ENCODE results near the gene RFTN1. TPM values are rescaled to one million over a fixed set of nuclear protein-coding genes. Genes with fewer than 3 reads are reported as not detected.

The RFTN1 gene
- total RNA-seq, 1 experiment from 2014 or later: 2.2 TPM

GRCh38 chr3:16470590-16470989 lies 42.9 kb downstream of the RFTN1 start:
- no peak overlapping the region for H3K4ac ChIP-seq (ENCODE audit: low read depth, low read length)
- Mint-ChIP-seq H3K27ac (no peak overlapping the region; a peak in 1 of 7 replicates), H3K9me3 (peaks cover 6 to 8% of the 10 kb centered on the region in 2 experiments; a peak in 1 of 5 replicates), H3K36me3 (ENCODE audit: insufficient read depth in 1 of 3, low read depth in 3 of 3) (peaks cover 0 to 4% (median 0%) of the 10 kb centered on the region in 3 experiments; a peak in 1 of 7 replicates), H3K4me3 (no peak overlapping the region), H3K27me3 (ENCODE audit: low read depth) (peaks cover 9% of the 10 kb centered on the region), H3K4me1 (peaks cover 20 to 24% of the 10 kb centered on the region in 2 experiments)
- no peaks in the 10 kb centered on the region for H4K20me1 ChIP-seq (ENCODE audit: control insufficient read depth, insufficient read depth, insufficient read length)
- H3K14ac ChIP-seq (ENCODE audit: insufficient read depth, low read length): no peak overlapping the region
- no peak overlapping the region for H2BK20ac ChIP-seq (ENCODE audit: low read depth, low read length, poor library complexity, severe bottlenecking)
- no peaks in the 10 kb centered on the region for H3K23me2 ChIP-seq (ENCODE audit: insufficient read length, low read depth, low read length, poor library complexity, severe bottlenecking)
- H4K91ac ChIP-seq (ENCODE audit: insufficient read length, low read depth, low read length): no peak overlapping the region
- H3K4me2 ChIP-seq (ENCODE audit: insufficient read depth, insufficient read length, low read length): no peak overlapping the region
- H3K27ac ChIP-seq (ENCODE audit: insufficient read length, low read depth, low read length): no peak overlapping the region
- H3K9me3 ChIP-seq (ENCODE audit: control insufficient read depth, low read depth, low read length): no peaks in the 10 kb centered on the region
- H4K5ac ChIP-seq (ENCODE audit: insufficient read length, low read depth, low read length): no peak overlapping the region
- no CpG with 5 or more reads among the region's 1 CpG for WGBS (ENCODE audit: extremely low coverage, insufficient read length, low lambda C conversion rate)
- H3K18ac ChIP-seq (ENCODE audit: insufficient read length, low read depth, low read length): no peak overlapping the region
- no peak overlapping the region for H4K8ac ChIP-seq (replicated peaks; ENCODE audit: insufficient read length, low read depth, low read length)
- no peak overlapping the region for H3K23ac ChIP-seq (ENCODE audit: insufficient read length, low read depth, low read length)
- no peak overlapping the region for H3K56ac ChIP-seq (ENCODE audit: insufficient read length, low read depth, low read length)
- no peak overlapping the region for H3T11ph ChIP-seq (ENCODE audit: low read length)
- H3K79me2 ChIP-seq (ENCODE audit: insufficient read depth, low read length): no peaks in the 10 kb centered on the region
- no peaks in the 10 kb centered on the region for H3K27me3 ChIP-seq (ENCODE audit: insufficient read depth, low read length)
- H3K9ac ChIP-seq (ENCODE audit: extremely low read depth, insufficient read length, low read length): no peak overlapping the region
- no peak overlapping the region for H2BK12ac ChIP-seq (ENCODE audit: insufficient read length, low read depth, low read length)
- H2BK5ac ChIP-seq (ENCODE audit: insufficient read length, low read length): no peak overlapping the region
- TF ChIP-seq, protein P1, sequence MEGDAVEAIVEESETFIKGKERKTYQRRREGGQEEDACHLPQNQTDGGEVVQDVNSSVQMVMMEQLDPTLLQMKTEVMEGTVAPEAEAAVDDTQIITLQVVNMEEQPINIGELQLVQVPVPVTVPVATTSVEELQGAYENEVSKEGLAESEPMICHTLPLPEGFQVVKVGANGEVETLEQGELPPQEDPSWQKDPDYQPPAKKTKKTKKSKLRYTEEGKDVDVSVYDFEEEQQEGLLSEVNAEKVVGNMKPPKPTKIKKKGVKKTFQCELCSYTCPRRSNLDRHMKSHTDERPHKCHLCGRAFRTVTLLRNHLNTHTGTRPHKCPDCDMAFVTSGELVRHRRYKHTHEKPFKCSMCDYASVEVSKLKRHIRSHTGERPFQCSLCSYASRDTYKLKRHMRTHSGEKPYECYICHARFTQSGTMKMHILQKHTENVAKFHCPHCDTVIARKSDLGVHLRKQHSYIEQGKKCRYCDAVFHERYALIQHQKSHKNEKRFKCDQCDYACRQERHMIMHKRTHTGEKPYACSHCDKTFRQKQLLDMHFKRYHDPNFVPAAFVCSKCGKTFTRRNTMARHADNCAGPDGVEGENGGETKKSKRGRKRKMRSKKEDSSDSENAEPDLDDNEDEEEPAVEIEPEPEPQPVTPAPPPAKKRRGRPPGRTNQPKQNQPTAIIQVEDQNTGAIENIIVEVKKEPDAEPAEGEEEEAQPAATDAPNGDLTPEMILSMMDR (conservative IDR thresholded peaks at IDR 0.05): no peak
- no peak overlapping the region for H2BK120ac ChIP-seq (ENCODE audit: low read depth, low read length, poor library complexity, severe bottlenecking)
- DNase-seq: no peak
- H3K4me1 ChIP-seq (ENCODE audit: insufficient read depth, low read length): no peaks in the 10 kb centered on the region; the same call in 1 of the 2 replicates
- H2BK15ac ChIP-seq (ENCODE audit: low read depth, low read length): no peak overlapping the region
- no peak overlapping the region for H2AFZ ChIP-seq (ENCODE audit: low read length)
- H3K79me1 ChIP-seq (ENCODE audit: insufficient read depth, low read depth, low read length, poor library complexity, severe bottlenecking): no peaks in the 10 kb centered on the region
- H2AK5ac ChIP-seq (ENCODE audit: insufficient read length, low read length): no peak overlapping the region
